ENCODE results near the gene FAIM.
"Not testable (repeated sequence)": the region's sequence is repeated elsewhere in the genome, so short reads cannot be mapped to it uniquely, and the experiment has no call there.

FAIM gene

GRCh38 chr3:138594935-138595610 is 13.5 kb upstream of the FAIM start:
- Histone ChIP-seq H2BK5ac (ENCODE audit: low read length) (no peak overlapping the region), H2BK12ac (ENCODE audit: low read length) (no peak overlapping the region), H3K9me3 (replicated peaks in 1 of 2; ENCODE audit: control insufficient read depth in 2 of 2, insufficient read depth in 1 of 2, low read depth in 1 of 2, low read length in 2 of 2) (peaks cover 0 to 4% of the 10 kb centered on the region in 2 donors), H3K4me1 (ENCODE audit: control insufficient read depth in 2 of 2, insufficient read depth in 1 of 2, low read depth in 1 of 2, low read length in 2 of 2) (peaks cover 0 to 2% of the 10 kb centered on the region in 2 donors), H3K4me2 (ENCODE audit: insufficient read depth, low read length, poor library complexity, severe bottlenecking) (peak overlapping the region; percentile 98), H3K27me3 (ENCODE audit: control insufficient read depth in 3 of 3, insufficient read depth in 3 of 3, low read depth in 1 of 3, low read length in 3 of 3) (no peaks in the 10 kb centered on the region), H2BK120ac (ENCODE audit: low read depth, low read length) (no peak overlapping the region), H2AFZ (ENCODE audit: low read length) (peak overlapping the region; percentile 92), H3K4me3 (ENCODE audit: low read length in 2 of 2) (peak overlapping the region in 1 of 2 donors; percentile 67), H3K79me1 (ENCODE audit: low read depth, low read length) (no peaks in the 10 kb centered on the region), H3K27ac (replicated peaks; ENCODE audit: low read length) (no peak overlapping the region), H4K91ac (ENCODE audit: low read depth, low read length, poor library complexity) (no peak overlapping the region), H2BK15ac (ENCODE audit: low read length) (no peak overlapping the region), H4K8ac (ENCODE audit: low read depth, low read length) (no peak overlapping the region), H3K14ac (ENCODE audit: low read length) (no peak overlapping the region), H3K4ac (ENCODE audit: low read length) (no peak overlapping the region), H3K9ac (ENCODE audit: low read depth, low read length, poor library complexity) (no peak overlapping the region), H2AK5ac (ENCODE audit: low read depth, low read length) (no peak overlapping the region), H3K23ac (ENCODE audit: low read depth, low read length, poor library complexity) (no peak overlapping the region), H3K36me3 (replicated peaks in 1 of 2; ENCODE audit: control insufficient read depth in 2 of 2, insufficient read depth in 2 of 2, low read length in 2 of 2) (peaks cover 0 to 12% of the 10 kb centered on the region in 2 donors), H3K18ac (ENCODE audit: low read length) (no peak overlapping the region)
- WGBS, 2 donors (ENCODE audit: extremely low coverage in 2 of 2, insufficient read length in 2 of 2, insufficient replicate concordance in 1 of 2) = no CpG with 5 or more reads among the region's 6 CpGs
- DNase-seq (ENCODE audit: low spot score) = no peak

- not testable (repeated sequence) for H3K27ac ChIP-seq (replicated peaks; ENCODE audit: low read length); H4K8ac ChIP-seq (ENCODE audit: low read depth, low read length); DNase-seq (ENCODE audit: low spot score); H3K27me3 ChIP-seq (ENCODE audit: control insufficient read depth in 3 of 3, insufficient read depth in 3 of 3, low read depth in 1 of 3, low read length in 3 of 3); H3K4ac ChIP-seq (ENCODE audit: low read length); H3K4me3 ChIP-seq (ENCODE audit: low read length in 2 of 2); H2BK5ac ChIP-seq (ENCODE audit: low read length); H3K4me2 ChIP-seq (ENCODE audit: insufficient read depth, low read length, poor library complexity, severe bottlenecking); H2AK5ac ChIP-seq (ENCODE audit: low read depth, low read length); H3K36me3 ChIP-seq (replicated peaks in 1 of 2; ENCODE audit: control insufficient read depth in 2 of 2, insufficient read depth in 2 of 2, low read length in 2 of 2); H3K23ac ChIP-seq (ENCODE audit: low read depth, low read length, poor library complexity); H4K91ac ChIP-seq (ENCODE audit: low read depth, low read length, poor library complexity); H3K4me1 ChIP-seq (ENCODE audit: control insufficient read depth in 2 of 2, insufficient read depth in 1 of 2, low read depth in 1 of 2, low read length in 2 of 2); H3K9me3 ChIP-seq (replicated peaks in 1 of 2; ENCODE audit: control insufficient read depth in 2 of 2, insufficient read depth in 1 of 2, low read depth in 1 of 2, low read length in 2 of 2); H2BK15ac ChIP-seq (ENCODE audit: low read length); H2BK12ac ChIP-seq (ENCODE audit: low read length); H2BK120ac ChIP-seq (ENCODE audit: low read depth, low read length); H3K18ac ChIP-seq (ENCODE audit: low read length); H3K79me1 ChIP-seq (ENCODE audit: low read depth, low read length); H2AFZ ChIP-seq (ENCODE audit: low read length); H3K9ac ChIP-seq (ENCODE audit: low read depth, low read length, poor library complexity); H3K14ac ChIP-seq (ENCODE audit: low read length)
- WGBS, 2 donors (ENCODE audit: extremely low coverage in 2 of 2, insufficient read length in 2 of 2, insufficient replicate concordance in 1 of 2) = no CpG with 5 or more reads among the region's 6 CpGs
Measured at GRCh38 chr3:138597186-138597976, 11.2 kb upstream of the FAIM start.

- H3K79me1 ChIP-seq (ENCODE audit: low read depth, low read length) = no peaks in the 10 kb centered on the region
- H3K9ac ChIP-seq (ENCODE audit: low read depth, low read length, poor library complexity) = no peak overlapping the region
- H3K4ac ChIP-seq (ENCODE audit: low read length) = no peak overlapping the region
- no peak overlapping the region for H4K8ac ChIP-seq (ENCODE audit: low read depth, low read length)
- no peak overlapping the region for H3K4me3 ChIP-seq (ENCODE audit: low read length in 2 of 2)
- H2BK15ac ChIP-seq (ENCODE audit: low read length) = no peak overlapping the region
- H3K23ac ChIP-seq (ENCODE audit: low read depth, low read length, poor library complexity) = no peak overlapping the region
- no peak overlapping the region for H3K4me2 ChIP-seq (ENCODE audit: insufficient read depth, low read length, poor library complexity, severe bottlenecking)
- no CpG with 5 or more reads among the region's 3 CpGs for WGBS, 2 donors (ENCODE audit: extremely low coverage in 2 of 2, insufficient read length in 2 of 2, insufficient replicate concordance in 1 of 2)
- no peaks in the 10 kb centered on the region for H3K27me3 ChIP-seq (ENCODE audit: control insufficient read depth in 3 of 3, insufficient read depth in 3 of 3, low read depth in 1 of 3, low read length in 3 of 3)
- H4K91ac ChIP-seq (ENCODE audit: low read depth, low read length, poor library complexity) = no peak overlapping the region
- H2BK12ac ChIP-seq (ENCODE audit: low read length) = no peak overlapping the region
- no peak overlapping the region for H2BK5ac ChIP-seq (ENCODE audit: low read length)
- no peak overlapping the region for H2BK120ac ChIP-seq (ENCODE audit: low read depth, low read length)
- H3K36me3 ChIP-seq (replicated peaks in 1 of 2; ENCODE audit: control insufficient read depth in 2 of 2, insufficient read depth in 2 of 2, low read length in 2 of 2) = no peaks in the 10 kb centered on the region
- H3K9me3 ChIP-seq (replicated peaks in 1 of 2; ENCODE audit: control insufficient read depth in 2 of 2, insufficient read depth in 1 of 2, low read depth in 1 of 2, low read length in 2 of 2) = peaks cover 0 to 4% of the 10 kb centered on the region in 2 donors
- H3K18ac ChIP-seq (ENCODE audit: low read length) = no peak overlapping the region
- DNase-seq (ENCODE audit: low spot score) = no peak
- H3K14ac ChIP-seq (ENCODE audit: low read length) = no peak overlapping the region
- H2AK5ac ChIP-seq (ENCODE audit: low read depth, low read length) = no peak overlapping the region
- H3K4me1 ChIP-seq (ENCODE audit: control insufficient read depth in 2 of 2, insufficient read depth in 1 of 2, low read depth in 1 of 2, low read length in 2 of 2) = peaks cover 0 to under 1% of the 10 kb centered on the region in 2 donors
- no peak overlapping the region for H2AFZ ChIP-seq (ENCODE audit: low read length)
- H3K27ac ChIP-seq (replicated peaks; ENCODE audit: low read length) = no peak overlapping the region
Measured at GRCh38 chr3:138598534-138598933, 10.0 kb upstream of the FAIM start.

GRCh38 chr3:138600100-138600745 is 8.3 kb upstream of the FAIM start:
- H3K4me3 ChIP-seq (ENCODE audit: low read length in 2 of 2) = no peak overlapping the region
- DNase-seq (ENCODE audit: low spot score) = no peak

More at GRCh38 chr3:138600100-138600745, 8.3 kb upstream of the FAIM start:
- Histone ChIP-seq H2BK5ac (ENCODE audit: low read length) (no peak overlapping the region), H3K79me1 (ENCODE audit: low read depth, low read length) (no peaks in the 10 kb centered on the region), H2AFZ (ENCODE audit: low read length) (no peak overlapping the region), H3K27me3 (ENCODE audit: control insufficient read depth in 3 of 3, insufficient read depth in 3 of 3, low read depth in 1 of 3, low read length in 3 of 3) (no peaks in the 10 kb centered on the region), H2BK15ac (ENCODE audit: low read length) (no peak overlapping the region), H4K8ac (ENCODE audit: low read depth, low read length) (no peak overlapping the region), H2BK12ac (ENCODE audit: low read length) (no peak overlapping the region), H2AK5ac (ENCODE audit: low read depth, low read length) (no peak overlapping the region), H3K4me1 (ENCODE audit: control insufficient read depth in 2 of 2, insufficient read depth in 1 of 2, low read depth in 1 of 2, low read length in 2 of 2) (no peaks in the 10 kb centered on the region), H3K18ac (ENCODE audit: low read length) (peak overlapping the region; percentile 11), H3K36me3 (replicated peaks in 1 of 2; ENCODE audit: control insufficient read depth in 2 of 2, insufficient read depth in 2 of 2, low read length in 2 of 2) (no peaks in the 10 kb centered on the region), H3K4me2 (ENCODE audit: insufficient read depth, low read length, poor library complexity, severe bottlenecking) (no peak overlapping the region), H2BK120ac (ENCODE audit: low read depth, low read length) (no peak overlapping the region), H3K23ac (ENCODE audit: low read depth, low read length, poor library complexity) (no peak overlapping the region), H3K9me3 (replicated peaks in 1 of 2; ENCODE audit: control insufficient read depth in 2 of 2, insufficient read depth in 1 of 2, low read depth in 1 of 2, low read length in 2 of 2) (peaks cover 0 to 4% of the 10 kb centered on the region in 2 donors), H3K14ac (ENCODE audit: low read length) (no peak overlapping the region), H3K9ac (ENCODE audit: low read depth, low read length, poor library complexity) (no peak overlapping the region), H3K4ac (ENCODE audit: low read length) (no peak overlapping the region), H4K91ac (ENCODE audit: low read depth, low read length, poor library complexity) (no peak overlapping the region), H3K27ac (replicated peaks; ENCODE audit: low read length) (no peak overlapping the region)
- no CpG with 5 or more reads among the region's 8 CpGs for WGBS, 2 donors (ENCODE audit: extremely low coverage in 2 of 2, insufficient read length in 2 of 2, insufficient replicate concordance in 1 of 2)

All from neuronal stem cell (in vitro differentiated cells).